ENCODE results near the gene MGMT.

Gene MGMT

DNA sequence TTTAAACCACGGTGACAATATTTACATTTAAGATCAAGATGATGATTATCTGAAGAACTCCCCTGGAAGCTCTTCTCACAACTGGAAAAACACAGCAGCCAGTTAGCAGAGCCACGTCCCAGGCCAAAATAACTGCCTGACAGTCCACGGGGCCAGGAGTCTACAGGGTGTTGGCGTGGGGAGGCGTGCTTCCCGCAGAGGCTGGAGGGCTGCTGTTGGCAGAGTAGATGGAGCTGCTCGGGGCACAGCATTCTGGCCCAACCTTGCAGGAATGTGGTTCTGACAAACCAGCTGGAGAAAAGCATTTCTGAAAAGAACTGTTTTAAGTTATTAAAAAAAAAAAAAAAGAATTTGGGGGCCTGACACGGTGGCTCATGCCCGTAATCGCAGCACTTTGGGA lies 319.2 kb downstream of the MGMT start:
- TF ChIP-seq, protein P1, sequence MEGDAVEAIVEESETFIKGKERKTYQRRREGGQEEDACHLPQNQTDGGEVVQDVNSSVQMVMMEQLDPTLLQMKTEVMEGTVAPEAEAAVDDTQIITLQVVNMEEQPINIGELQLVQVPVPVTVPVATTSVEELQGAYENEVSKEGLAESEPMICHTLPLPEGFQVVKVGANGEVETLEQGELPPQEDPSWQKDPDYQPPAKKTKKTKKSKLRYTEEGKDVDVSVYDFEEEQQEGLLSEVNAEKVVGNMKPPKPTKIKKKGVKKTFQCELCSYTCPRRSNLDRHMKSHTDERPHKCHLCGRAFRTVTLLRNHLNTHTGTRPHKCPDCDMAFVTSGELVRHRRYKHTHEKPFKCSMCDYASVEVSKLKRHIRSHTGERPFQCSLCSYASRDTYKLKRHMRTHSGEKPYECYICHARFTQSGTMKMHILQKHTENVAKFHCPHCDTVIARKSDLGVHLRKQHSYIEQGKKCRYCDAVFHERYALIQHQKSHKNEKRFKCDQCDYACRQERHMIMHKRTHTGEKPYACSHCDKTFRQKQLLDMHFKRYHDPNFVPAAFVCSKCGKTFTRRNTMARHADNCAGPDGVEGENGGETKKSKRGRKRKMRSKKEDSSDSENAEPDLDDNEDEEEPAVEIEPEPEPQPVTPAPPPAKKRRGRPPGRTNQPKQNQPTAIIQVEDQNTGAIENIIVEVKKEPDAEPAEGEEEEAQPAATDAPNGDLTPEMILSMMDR (IDR thresholded peaks at IDR 0.05; ENCODE audit: insufficient read depth, low read depth, low read length, missing control alignments), result no peak
- H3K4me3 ChIP-seq (ENCODE audit: low read length), result no peak overlapping the region
- DNase-seq (ENCODE audit: low read depth), result no peak

DNA sequence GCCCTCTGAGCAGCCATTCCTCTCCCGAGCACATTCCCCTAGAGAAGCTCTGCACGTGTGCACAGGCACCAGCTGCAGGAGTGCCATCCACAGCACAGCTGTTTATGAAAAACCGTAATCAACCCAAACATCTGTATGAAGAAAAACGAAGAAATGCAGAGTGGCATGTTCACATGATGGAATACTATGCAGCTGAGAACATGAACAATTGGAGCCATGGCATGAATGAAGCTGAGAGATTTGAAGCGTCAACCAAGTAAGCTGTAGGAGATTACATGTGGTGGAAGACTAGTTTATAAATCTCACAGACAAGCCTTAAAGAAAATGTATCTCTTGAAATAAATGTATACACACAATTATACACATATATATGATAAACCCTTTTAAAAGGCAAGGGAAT lies 320.5 kb downstream of the MGMT start:
- no peak for DNase-seq (ENCODE audit: low read depth)
- TF ChIP-seq, protein P1 (IDR thresholded peaks at IDR 0.05; ENCODE audit: insufficient read depth, low read depth, low read length, missing control alignments), result no peak
- H3K4me3 ChIP-seq (ENCODE audit: low read length), result no peak overlapping the region

DNA sequence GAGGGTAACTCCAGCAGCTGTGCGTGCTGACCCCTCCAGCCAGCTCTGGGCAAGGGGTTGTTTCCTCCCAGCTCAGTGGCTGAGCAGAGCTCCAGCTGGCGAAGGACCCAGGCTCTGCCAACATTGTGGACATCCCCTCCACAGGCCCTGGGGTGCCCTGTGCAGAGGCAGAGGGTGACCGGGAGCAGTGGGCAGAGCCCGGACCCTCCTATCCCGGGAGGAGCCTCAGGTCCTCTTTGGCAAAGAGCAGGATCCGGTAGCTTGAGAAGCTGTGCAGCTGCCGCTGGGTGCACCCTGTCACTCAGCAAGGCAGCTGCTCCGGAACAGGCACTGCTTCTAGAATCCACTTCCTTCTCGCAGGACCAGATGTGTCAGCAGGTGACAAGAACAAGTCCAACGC lies 321.2 kb downstream of the MGMT start:
- no peak overlapping the region for H3K4me3 ChIP-seq (ENCODE audit: low read length)
- TF ChIP-seq, protein P1 (IDR thresholded peaks at IDR 0.05; ENCODE audit: insufficient read depth, low read depth, low read length, missing control alignments), result no peak
- DNase-seq (ENCODE audit: low read depth), result no peak

DNA sequence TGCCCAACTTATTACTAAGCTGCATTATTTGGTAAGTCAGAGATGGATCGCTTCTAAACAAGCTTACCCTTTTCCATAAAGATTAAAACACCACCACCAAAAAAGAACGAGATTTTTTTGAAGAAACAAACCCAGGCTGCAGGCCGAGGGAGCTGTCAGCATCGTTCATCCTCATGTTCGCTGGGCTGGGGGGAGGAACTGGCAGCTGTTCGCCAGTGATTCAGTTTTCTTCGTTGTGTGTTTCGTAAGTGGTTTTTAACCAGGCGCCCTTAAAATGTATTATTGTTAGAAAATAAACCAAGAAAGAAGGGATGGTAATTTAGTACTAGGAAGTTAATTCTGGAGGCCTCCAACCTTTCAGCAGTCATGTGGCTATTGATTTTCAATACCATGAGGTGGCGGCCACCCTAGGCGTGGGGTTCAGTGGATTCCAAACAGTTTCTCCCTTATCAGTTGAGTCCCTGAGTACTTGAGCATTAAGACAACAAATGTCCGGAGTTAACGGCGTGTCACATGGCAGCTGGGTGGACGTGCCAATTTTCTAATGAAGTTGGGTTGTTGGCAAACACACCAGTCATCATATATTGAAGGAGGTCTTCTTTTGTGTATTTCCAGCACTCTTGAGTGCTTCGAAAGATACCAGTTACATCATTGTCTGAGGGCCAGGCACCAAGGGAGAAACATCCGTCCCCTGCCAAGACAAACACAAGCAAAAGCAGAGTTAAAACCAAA lies 323.8 kb downstream of the MGMT start:
- no peak overlapping the region for H3K4me3 ChIP-seq (ENCODE audit: low read length)
- TF ChIP-seq, protein P1 (IDR thresholded peaks at IDR 0.05; ENCODE audit: insufficient read depth, low read depth, low read length, missing control alignments), result no peak
- no peak for DNase-seq (ENCODE audit: low read depth)

DNA sequence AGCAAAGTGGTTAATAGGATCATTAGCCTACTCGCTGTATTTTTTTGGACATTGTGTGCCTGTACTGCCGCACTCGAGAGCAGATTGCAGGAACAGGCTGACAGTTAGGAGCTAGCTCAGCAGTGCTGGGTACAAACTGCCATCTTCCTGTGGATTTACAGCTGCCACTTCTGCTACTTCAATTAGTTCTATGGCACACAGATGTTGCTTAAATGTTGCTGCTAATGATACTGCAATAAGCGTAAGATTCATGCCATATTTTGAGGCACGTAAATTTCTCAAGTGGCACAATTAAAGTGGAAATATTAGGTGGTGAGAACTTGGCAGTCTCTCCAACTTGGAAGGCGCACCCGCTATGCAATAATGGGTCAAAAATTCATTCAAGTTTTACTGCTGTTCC lies 325.1 kb downstream of the MGMT start:
- no peak for DNase-seq (ENCODE audit: low read depth)
- TF ChIP-seq, protein P1 (IDR thresholded peaks at IDR 0.05; ENCODE audit: insufficient read depth, low read depth, low read length, missing control alignments), result no peak
- no peak overlapping the region for H3K4me3 ChIP-seq (ENCODE audit: low read length)

DNA sequence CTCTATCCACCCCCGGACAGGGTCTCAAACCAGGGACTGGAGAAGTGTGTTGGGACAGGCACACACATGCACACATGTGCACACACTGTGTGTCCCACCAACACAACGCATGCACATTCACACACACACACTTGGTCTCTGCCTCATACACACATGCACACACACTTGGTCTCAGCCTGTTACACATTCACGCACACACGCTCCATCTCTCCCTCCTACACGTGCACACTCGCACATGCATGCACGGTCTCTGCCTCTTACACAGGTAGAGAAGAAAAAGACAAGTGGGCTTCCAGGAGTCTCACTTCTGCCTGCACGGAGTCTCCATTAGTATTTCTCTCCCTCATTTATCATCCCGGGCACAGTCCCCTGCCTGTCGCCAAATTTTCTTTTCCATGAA lies 325.8 kb downstream of the MGMT start:
- no peak overlapping the region for H3K4me3 ChIP-seq (ENCODE audit: low read length)
- TF ChIP-seq, protein P1 (IDR thresholded peaks at IDR 0.05; ENCODE audit: insufficient read depth, low read depth, low read length, missing control alignments), result no peak
- DNase-seq (ENCODE audit: low read depth), result no peak

DNA sequence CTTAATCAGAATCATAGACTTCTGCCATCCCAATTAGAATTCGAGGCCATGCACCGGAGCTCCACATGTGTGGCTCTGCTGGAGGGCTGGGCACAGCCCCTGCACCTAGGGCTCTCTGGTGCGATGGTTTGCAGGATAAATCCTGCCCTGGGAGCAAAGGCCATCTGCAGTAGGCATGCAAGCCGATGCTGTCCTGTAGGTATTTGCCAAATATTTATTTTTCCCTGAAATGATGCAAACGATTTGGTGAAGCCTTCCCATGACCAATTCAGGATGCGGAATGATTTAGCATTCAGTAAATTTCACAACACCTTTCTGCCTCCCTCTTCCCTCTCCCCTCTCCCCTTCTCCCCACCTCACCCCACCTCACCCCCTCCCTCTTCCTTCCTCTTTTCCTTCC lies 326.4 kb downstream of the MGMT start:
- DNase-seq (ENCODE audit: low read depth), result no peak
- H3K4me3 ChIP-seq (ENCODE audit: low read length), result no peak overlapping the region
- TF ChIP-seq, protein P1 (IDR thresholded peaks at IDR 0.05; ENCODE audit: insufficient read depth, low read depth, low read length, missing control alignments), result no peak
